HL-60 (cell line): ENCODE data around the gene OR5AU1.

Source experiments
- DNase-seq, 2 experiments: peaks; one replicate each; pipeline ENCODE4 v3.0.0-alpha.2; 2010 to 2020; ENCODE audit warnings: low read depth in 1 of 2, low spot score in 1 of 2
- H3K27ac ChIP-seq: fragments of 250-450 bp; sonication (Bioruptor Pico); replicated peaks from 2 replicates; pipeline ENCODE4 v1.5.1; 2020; ENCODE audit warnings: mild to moderate bottlenecking, moderate library complexity
- H3K27me3 ChIP-seq: fragments of 250-450 bp; sonication (Bioruptor Pico); 2 replicates; pipeline ENCODE4 v1.5.1; 2021; ENCODE audit warnings: mild to moderate bottlenecking, moderate library complexity; ENCODE audit not compliant: insufficient read depth, poor library complexity, severe bottlenecking
- H3K4me3 ChIP-seq: replicated peaks from 2 replicates; pipeline ENCODE4 v1.5.1; 2011; ENCODE audit warnings: mild to moderate bottlenecking, control low read depth, low read length; ENCODE audit not compliant: insufficient read depth
- CTCF ChIP-seq: IDR thresholded peaks from one replicate; pipeline ENCODE4 v1.5.1; 2011; ENCODE audit warnings: low read length, control low read depth, inconsistent platforms; ENCODE audit not compliant: insufficient read depth
- GABPA ChIP-seq: IDR thresholded peaks from 2 replicates; pipeline ENCODE4 v1.6.1; 2012; ENCODE audit warnings: low read depth
- POLR2AphosphoS5 ChIP-seq: IDR thresholded peaks from 2 replicates; pipeline ENCODE4 v1.6.1; 2012; ENCODE audit warnings: low read depth
- REST ChIP-seq: IDR thresholded peaks from 2 replicates; pipeline ENCODE4 v1.6.1; 2012; ENCODE audit warnings: low read depth; ENCODE audit not compliant: insufficient replicate concordance
- SPI1 ChIP-seq: IDR thresholded peaks from 2 replicates; pipeline ENCODE4 v1.6.1; 2012; ENCODE audit warnings: low read depth, mild to moderate bottlenecking, borderline replicate concordance
- long read RNA-seq: library from polyadenylated mRNA; unstranded; transcript quantifications from one replicate; pipeline ENCODE4 v2.0.0, GENCODE V29; 2020

The OR5AU1 gene
- long read RNA-seq, result 0 reads

GRCh38 chr14:21155963-21156362 lies at the start of gene OR5AU1:
Gene OR5AU1 (minus strand): TSS chr14:21156063. CDS start chr14:21155872, 191 bp downstream.
- no peak within 1 kb of the TSS for H3K4me3 ChIP-seq
- peaks cover 7% of the 10 kb centered on the region for H3K27me3 ChIP-seq
- no peak within 1 kb of the TSS for H3K27ac ChIP-seq
- DNase-seq, result no peak
- TF ChIP-seq REST (no peak), POLR2AphosphoS5 (no peak), GABPA (no peak), CTCF (no peak), SPI1 (no peak)

GRCh38 chr14:21205026-21205677 lies 49.3 kb upstream of the OR5AU1 start:
- H3K27ac ChIP-seq, result no peak overlapping the region
- H3K27me3 ChIP-seq, result no peaks in the 10 kb centered on the region
- DNase-seq, result no peak
- no peak for TF ChIP-seq REST
- no peak for TF ChIP-seq CTCF
- TF ChIP-seq GABPA, result no peak
- no peak; the same call in none of the 2 replicates for TF ChIP-seq POLR2AphosphoS5
- H3K4me3 ChIP-seq, result no peak overlapping the region

- no peak for DNase-seq
- no peak overlapping the region for H3K27ac ChIP-seq
- H3K4me3 ChIP-seq, result no peak overlapping the region
- H3K27me3 ChIP-seq, result no peaks in the 10 kb centered on the region
- no peak for TF ChIP-seq GABPA
- peak; percentile 39 for TF ChIP-seq POLR2AphosphoS5
These were observed 48.5 kb upstream of the OR5AU1 start for GRCh38 chr14:21204167-21205025.

- no peak overlapping the region for H3K4me3 ChIP-seq
- H3K27ac ChIP-seq, result no peak overlapping the region
- no peaks in the 10 kb centered on the region for H3K27me3 ChIP-seq
- DNase-seq, result no peak
- no peak for TF ChIP-seq SPI1
- no peak; the same call in 1 of the 2 replicates for TF ChIP-seq POLR2AphosphoS5
- TF ChIP-seq GABPA, result no peak
- no peak for TF ChIP-seq CTCF
- no peak for TF ChIP-seq REST
These were observed 47.8 kb upstream of the OR5AU1 start for GRCh38 chr14:21203470-21204166.
